WERI-Rb-1 (cell line): ENCODE data around the gene MYO10.
"Not testable (repeated sequence)": the region's sequence is repeated elsewhere in the genome, so short reads cannot be mapped to it uniquely, and the experiment has no call there.

Experiments
- DNase-seq: peaks from one replicate; pipeline ENCODE4 v3.0.0-alpha.2; 2020
- H3K27ac ChIP-seq: fragments of 250-450 bp; sonication (Bioruptor Pico); 2 replicates; pipeline ENCODE4 v1.5.1; 2020; ENCODE audit warnings: mild to moderate bottlenecking, moderate library complexity
- H3K27me3 ChIP-seq: fragments of 250-450 bp; sonication (Bioruptor Pico); 2 replicates; pipeline ENCODE4 v1.5.1; 2021; ENCODE audit warnings: mild to moderate bottlenecking, low read depth, moderate library complexity; ENCODE audit not compliant: insufficient read depth, severe bottlenecking
- H3K36me3 ChIP-seq: fragments of 250-450 bp; sonication (Bioruptor Pico); 2 replicates; pipeline ENCODE4 v1.5.1; 2020; ENCODE audit warnings: mild to moderate bottlenecking, moderate library complexity
- H3K4me3 ChIP-seq: 2 replicates; pipeline ENCODE4 v1.5.1; 2011; ENCODE audit warnings: low read depth, mild to moderate bottlenecking, control low read depth, low read length
- H3K9me3 ChIP-seq: fragments of 250-450 bp; sonication (Bioruptor Pico); 2 replicates; pipeline ENCODE4 v1.5.1; 2021; ENCODE audit warnings: mild to moderate bottlenecking, moderate library complexity; ENCODE audit not compliant: severe bottlenecking
- TF ChIP-seq, protein P1 (sequence below): IDR thresholded peaks from 2 replicates; pipeline ENCODE4 v1.5.1; 2011; ENCODE audit warnings: low read depth, mild to moderate bottlenecking, control low read depth, inconsistent platforms, low read length

The MYO10 gene

DNA sequence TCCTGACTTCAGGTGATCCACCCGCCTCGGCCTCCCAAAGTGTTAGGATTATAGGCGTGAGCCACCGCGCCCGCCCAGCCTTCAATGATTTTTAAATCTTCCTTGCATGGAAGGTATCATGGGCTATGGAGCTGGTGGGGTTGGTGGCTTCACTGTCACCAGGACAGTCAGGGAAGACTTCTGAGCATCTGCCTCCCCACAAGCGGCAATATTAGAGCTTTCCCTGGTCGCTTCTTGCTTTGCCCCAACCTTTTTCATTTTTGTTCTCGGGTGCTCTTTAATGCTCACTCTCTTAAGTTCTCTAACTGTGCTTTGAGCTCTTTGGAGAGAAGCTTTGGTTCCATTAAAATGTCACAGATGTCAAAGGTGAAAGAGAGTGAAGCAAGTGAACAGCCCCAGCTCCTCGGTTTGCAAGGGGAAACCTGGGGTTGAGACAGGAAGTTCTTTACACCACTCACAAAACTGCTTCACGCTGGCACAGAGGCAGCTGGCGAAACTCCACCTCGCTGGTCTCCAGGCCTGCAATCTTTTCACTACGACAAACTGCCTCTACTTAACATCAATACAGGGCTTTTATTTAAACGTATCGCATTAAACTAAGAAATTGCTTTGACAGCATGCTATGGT is 176.8 kb downstream of the MYO10 start:
- no peaks in the 10 kb centered on the region for H3K9me3 ChIP-seq
- DNase-seq, result no peak
- H3K36me3 ChIP-seq, result peaks cover 57% of the 10 kb centered on the region
- H3K27ac ChIP-seq, result no peak overlapping the region
- TF ChIP-seq, protein P1, sequence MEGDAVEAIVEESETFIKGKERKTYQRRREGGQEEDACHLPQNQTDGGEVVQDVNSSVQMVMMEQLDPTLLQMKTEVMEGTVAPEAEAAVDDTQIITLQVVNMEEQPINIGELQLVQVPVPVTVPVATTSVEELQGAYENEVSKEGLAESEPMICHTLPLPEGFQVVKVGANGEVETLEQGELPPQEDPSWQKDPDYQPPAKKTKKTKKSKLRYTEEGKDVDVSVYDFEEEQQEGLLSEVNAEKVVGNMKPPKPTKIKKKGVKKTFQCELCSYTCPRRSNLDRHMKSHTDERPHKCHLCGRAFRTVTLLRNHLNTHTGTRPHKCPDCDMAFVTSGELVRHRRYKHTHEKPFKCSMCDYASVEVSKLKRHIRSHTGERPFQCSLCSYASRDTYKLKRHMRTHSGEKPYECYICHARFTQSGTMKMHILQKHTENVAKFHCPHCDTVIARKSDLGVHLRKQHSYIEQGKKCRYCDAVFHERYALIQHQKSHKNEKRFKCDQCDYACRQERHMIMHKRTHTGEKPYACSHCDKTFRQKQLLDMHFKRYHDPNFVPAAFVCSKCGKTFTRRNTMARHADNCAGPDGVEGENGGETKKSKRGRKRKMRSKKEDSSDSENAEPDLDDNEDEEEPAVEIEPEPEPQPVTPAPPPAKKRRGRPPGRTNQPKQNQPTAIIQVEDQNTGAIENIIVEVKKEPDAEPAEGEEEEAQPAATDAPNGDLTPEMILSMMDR, result no peak
- no peak overlapping the region for H3K4me3 ChIP-seq
- no peaks in the 10 kb centered on the region for H3K27me3 ChIP-seq

DNA sequence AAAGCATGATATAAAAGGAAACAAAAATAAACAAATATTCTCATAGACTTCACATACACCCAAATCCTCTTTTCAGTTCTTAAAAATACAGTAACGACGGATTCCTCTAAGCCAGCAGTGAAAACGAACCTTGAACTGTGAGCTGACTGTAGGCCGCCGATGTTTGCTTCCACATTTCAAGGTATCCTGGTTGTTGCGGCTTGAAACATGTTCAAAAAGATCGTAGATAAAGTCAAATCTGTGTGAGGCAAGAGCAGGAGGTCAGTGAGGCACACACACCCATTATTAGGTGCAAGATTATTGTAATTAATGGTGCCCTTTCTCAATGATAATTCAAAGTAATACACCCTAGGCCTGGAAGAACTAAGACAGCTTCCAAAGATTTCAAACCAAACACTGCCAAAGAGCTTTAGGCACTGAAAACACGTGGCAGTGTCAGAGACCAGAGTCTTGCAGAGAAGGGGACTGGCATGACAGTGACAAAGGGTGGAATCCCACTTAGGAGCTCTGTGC is 178.0 kb downstream of the MYO10 start:
- Histone ChIP-seq H3K27me3 (no peaks in the 10 kb centered on the region), H3K27ac (no peak overlapping the region), H3K4me3 (no peak overlapping the region), H3K9me3 (no peaks in the 10 kb centered on the region), H3K36me3 (peaks cover 48% of the 10 kb centered on the region)
- TF ChIP-seq, protein P1, result no peak
- DNase-seq, result no peak

DNA sequence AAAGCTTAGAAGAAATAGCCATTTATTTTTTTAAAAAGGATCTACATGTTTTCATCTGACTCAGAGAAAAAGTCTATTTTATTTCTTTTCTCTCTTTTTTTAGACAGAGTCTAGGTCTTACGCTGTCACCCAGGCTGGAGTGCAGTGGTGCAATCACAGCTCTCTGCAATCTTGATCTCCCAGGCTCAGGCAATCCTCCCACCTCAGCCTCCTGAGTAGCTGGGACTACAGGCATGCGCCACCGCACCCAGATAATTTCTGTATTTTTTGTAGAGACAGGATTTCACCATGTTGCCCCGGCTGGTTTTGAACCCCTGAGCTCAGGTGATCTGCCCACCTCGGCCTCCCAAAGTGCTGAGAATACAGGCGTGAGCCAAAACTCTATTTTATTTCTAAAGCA is 178.5 kb downstream of the MYO10 start:
- H3K36me3 ChIP-seq, result peaks cover 43% of the 10 kb centered on the region
- not testable (repeated sequence) for H3K9me3 ChIP-seq, H3K27ac ChIP-seq, DNase-seq, H3K4me3 ChIP-seq, H3K27me3 ChIP-seq

DNA sequence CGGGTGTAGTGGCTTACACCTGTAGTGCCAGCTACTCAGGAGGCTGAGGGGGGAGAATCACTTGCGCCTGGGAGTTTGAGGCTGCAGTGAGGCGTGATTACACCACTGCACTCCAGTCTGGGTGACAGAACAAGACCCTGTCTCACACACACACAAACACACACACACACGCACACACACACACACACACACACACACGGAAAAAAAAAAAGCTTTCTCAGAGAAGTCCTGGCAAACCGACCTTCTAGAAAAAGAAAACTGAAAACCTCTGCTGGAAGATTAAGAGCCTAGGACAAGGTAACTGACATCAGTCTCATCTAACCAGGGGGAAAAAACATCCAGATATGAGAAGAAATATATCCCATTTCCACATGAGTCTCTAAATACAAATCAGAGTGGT is 178.9 kb downstream of the MYO10 start:
- no peaks in the 10 kb centered on the region for H3K9me3 ChIP-seq
- H3K4me3 ChIP-seq, result no peak overlapping the region
- H3K27ac ChIP-seq, result no peak overlapping the region
- H3K27me3 ChIP-seq, result no peaks in the 10 kb centered on the region
- TF ChIP-seq, protein P1, result no peak
- DNase-seq, result no peak
- peaks cover 39% of the 10 kb centered on the region for H3K36me3 ChIP-seq

DNA sequence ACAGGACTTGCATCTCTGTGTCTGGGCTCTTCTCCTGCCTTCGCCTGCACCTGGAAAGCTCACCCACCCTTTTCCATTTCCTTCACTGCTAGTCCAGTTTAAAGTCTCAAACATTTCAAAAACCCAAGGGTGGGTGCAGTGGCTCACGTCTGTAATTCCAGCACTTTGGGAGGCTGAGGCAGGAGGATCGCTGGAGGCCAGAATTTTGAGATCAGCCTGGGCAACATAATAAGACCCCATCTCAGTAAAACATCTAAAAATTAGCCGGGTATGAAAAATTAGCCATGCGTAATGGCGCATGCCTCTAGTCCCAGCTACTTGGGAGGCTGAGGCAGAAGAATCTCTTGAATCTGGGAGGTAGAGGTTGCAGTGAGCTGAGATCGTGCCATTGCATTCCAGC is 179.4 kb downstream of the MYO10 start:
- no peak for DNase-seq
- TF ChIP-seq, protein P1, result no peak
- Histone ChIP-seq H3K36me3 (peaks cover 34% of the 10 kb centered on the region), H3K9me3 (no peaks in the 10 kb centered on the region), H3K4me3 (no peak overlapping the region), H3K27ac (no peak overlapping the region), H3K27me3 (no peaks in the 10 kb centered on the region)

DNA sequence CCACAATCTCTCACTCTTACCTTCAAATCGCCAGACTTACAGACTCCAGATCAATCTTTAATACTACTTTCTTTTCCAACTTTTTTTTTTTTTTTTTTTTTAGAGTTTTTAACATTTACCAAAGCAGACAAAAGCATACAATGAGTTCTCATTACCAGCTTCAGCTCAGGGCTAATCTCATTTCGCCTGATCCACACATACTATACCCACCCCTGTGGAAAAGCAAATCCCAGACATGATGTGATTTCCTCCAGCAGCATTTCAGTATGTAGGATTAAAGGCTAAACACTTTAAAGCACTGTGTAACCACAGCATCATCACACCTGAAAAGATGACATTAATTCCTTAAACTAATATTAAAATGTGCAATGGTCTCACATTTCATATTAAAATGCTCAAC is 180.4 kb downstream of the MYO10 start:
- TF ChIP-seq, protein P1, result no peak
- Histone ChIP-seq H3K9me3 (no peaks in the 10 kb centered on the region), H3K27ac (0 out of 2 replicates have a peak overlapping the region, but pooled peaks have one; percentile 7), H3K27me3 (no peaks in the 10 kb centered on the region), H3K4me3 (no peak overlapping the region), H3K36me3 (peaks cover 24% of the 10 kb centered on the region)
- peak; percentile 64 for DNase-seq
